GM12892 (cell line): Measurements from ENCODE around the gene PTTG1IP2.

ENCODE experiments used
- POLR2A ChIP-seq: IDR thresholded peaks from 2 replicates; pipeline ENCODE4 v1.6.1; 2011; ENCODE audit warnings: low read depth, low read length, control low read depth
- POLR2AphosphoS5 ChIP-seq: IDR thresholded peaks from 2 replicates; pipeline ENCODE4 v1.6.1; 2011; ENCODE audit warnings: low read depth, low read length, control low read depth
- TAF1 ChIP-seq: IDR thresholded peaks from 2 replicates; pipeline ENCODE4 v1.6.1; 2011; ENCODE audit warnings: low read depth, mild to moderate bottlenecking, control low read depth, low read length, borderline replicate concordance

DNA sequence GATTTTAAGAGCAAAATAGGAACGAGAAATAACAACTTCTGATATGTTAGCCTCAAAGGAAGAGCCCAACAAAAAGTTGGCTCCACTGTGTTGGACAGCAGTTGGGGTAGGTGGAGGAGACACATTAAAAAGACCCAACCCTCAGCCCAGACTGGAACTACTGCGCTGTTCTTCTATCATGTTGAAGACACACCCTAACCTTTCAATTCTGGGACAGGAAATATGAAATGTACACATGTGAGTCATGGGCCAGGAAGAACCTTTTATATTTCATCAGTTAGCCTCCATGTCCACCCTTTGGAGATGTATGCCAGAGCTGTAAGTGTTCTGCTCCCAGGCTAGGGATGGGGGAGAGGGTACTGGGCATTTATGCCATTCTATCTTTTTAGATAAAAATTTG, 44.1 kb upstream of the PTTG1IP2 start:
- TF ChIP-seq TAF1 (no peak), POLR2AphosphoS5 (no peak), POLR2A (no peak)
